Measurements from ENCODE around the gene TMTC4.

The TMTC4 gene

DNA sequence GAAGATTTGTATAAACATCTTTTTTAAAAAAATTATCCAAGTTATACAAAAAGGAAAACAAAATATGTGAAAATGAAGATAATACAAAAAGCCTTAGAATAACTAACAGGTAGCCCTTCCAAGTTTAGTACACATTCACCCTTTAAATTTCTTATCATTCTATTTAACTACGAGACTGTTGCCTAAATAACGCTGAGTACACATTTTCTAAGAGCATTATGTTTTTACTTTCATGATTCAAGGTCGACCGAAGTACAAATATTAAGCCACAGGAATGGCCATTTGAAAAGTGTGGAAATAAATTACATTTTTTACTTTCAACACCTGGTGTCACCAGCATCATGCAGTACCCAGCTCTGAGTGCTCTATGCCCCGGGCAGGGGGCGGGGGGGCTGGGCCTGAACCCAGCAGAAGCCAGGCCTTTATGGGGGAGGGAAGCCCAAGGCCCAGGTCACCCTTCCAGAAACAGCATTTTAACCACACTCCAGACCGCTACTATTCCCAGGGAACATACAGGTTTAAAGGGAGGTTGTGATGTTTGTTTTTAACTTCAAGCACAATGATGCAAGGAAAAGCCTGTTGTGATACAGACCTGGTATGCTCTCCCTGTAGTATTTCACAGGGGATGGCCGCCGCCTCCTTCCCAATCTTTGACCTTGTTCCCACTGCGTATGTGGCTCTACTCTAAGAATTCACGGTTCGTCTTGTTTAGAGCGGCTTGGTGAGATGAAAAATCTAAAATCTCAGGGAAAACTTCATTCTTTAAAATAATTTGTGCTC lies 110.0 kb downstream of the TMTC4 start:
- TF ChIP-seq RAD21 (IDR thresholded peaks at IDR 0.05; ENCODE audit: low read depth) (no peak), CREB1 (IDR thresholded peaks at IDR 0.05; ENCODE audit: low read depth) (no peak), TCF12 (IDR thresholded peaks at IDR 0.05; ENCODE audit: low read depth) (no peak), FOXM1 (IDR thresholded peaks at IDR 0.05; ENCODE audit: borderline replicate concordance, low read depth) (no peak), YY1 (IDR thresholded peaks at IDR 0.05; ENCODE audit: low read depth) (no peak), EP300 (IDR thresholded peaks at IDR 0.05; ENCODE audit: borderline replicate concordance) (no peak), MAX (IDR thresholded peaks at IDR 0.05) (no peak), TEAD4 (IDR thresholded peaks at IDR 0.05) (no peak), NFIC (IDR thresholded peaks at IDR 0.05) (no peak), CEBPB (IDR thresholded peaks at IDR 0.05) (no peak)
- TF ChIP-seq, protein P1, sequence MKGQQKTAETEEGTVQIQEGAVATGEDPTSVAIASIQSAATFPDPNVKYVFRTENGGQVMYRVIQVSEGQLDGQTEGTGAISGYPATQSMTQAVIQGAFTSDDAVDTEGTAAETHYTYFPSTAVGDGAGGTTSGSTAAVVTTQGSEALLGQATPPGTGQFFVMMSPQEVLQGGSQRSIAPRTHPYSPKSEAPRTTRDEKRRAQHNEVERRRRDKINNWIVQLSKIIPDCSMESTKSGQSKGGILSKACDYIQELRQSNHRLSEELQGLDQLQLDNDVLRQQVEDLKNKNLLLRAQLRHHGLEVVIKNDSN (IDR thresholded peaks at IDR 0.05) = no peak

DNA sequence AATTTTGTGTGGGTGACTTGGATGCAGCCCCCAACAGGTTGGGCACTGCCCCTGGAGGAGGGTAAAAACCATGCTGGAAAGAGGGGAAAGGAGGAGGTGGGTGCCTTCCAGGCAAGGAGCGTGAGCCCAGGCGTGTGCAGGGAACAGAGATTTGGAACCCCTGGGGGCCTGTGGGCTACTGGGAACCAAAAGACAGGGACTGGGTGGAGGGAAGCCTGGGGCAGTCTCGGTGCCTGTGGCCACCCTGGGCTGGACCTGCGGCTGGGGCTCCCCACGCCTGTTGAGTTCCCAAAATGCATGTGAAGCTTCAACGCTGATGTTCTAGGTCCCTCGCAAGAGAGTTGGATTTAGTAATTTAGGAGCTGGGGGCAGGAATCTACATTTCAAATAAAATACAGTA lies 110.8 kb downstream of the TMTC4 start:
- TF ChIP-seq RAD21 (IDR thresholded peaks at IDR 0.05; ENCODE audit: low read depth) (no peak), YY1 (IDR thresholded peaks at IDR 0.05; ENCODE audit: low read depth) (no peak), EGR1 (IDR thresholded peaks at IDR 0.05) (no peak), FOXM1 (IDR thresholded peaks at IDR 0.05; ENCODE audit: borderline replicate concordance, low read depth) (no peak), NFIC (IDR thresholded peaks at IDR 0.05) (no peak), TCF12 (IDR thresholded peaks at IDR 0.05; ENCODE audit: low read depth) (no peak), CEBPB (IDR thresholded peaks at IDR 0.05) (no peak), ZBTB7A (IDR thresholded peaks at IDR 0.05; ENCODE audit: low read depth) (no peak), MAX (IDR thresholded peaks at IDR 0.05) (no peak), TAF1 (IDR thresholded peaks at IDR 0.05; ENCODE audit: low read depth) (no peak)
- TF ChIP-seq, protein P2, sequence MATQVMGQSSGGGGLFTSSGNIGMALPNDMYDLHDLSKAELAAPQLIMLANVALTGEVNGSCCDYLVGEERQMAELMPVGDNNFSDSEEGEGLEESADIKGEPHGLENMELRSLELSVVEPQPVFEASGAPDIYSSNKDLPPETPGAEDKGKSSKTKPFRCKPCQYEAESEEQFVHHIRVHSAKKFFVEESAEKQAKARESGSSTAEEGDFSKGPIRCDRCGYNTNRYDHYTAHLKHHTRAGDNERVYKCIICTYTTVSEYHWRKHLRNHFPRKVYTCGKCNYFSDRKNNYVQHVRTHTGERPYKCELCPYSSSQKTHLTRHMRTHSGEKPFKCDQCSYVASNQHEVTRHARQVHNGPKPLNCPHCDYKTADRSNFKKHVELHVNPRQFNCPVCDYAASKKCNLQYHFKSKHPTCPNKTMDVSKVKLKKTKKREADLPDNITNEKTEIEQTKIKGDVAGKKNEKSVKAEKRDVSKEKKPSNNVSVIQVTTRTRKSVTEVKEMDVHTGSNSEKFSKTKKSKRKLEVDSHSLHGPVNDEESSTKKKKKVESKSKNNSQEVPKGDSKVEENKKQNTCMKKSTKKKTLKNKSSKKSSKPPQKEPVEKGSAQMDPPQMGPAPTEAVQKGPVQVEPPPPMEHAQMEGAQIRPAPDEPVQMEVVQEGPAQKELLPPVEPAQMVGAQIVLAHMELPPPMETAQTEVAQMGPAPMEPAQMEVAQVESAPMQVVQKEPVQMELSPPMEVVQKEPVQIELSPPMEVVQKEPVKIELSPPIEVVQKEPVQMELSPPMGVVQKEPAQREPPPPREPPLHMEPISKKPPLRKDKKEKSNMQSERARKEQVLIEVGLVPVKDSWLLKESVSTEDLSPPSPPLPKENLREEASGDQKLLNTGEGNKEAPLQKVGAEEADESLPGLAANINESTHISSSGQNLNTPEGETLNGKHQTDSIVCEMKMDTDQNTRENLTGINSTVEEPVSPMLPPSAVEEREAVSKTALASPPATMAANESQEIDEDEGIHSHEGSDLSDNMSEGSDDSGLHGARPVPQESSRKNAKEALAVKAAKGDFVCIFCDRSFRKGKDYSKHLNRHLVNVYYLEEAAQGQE (IDR thresholded peaks at IDR 0.05; ENCODE audit: low read depth) = no peak
- TF ChIP-seq, protein P1 (IDR thresholded peaks at IDR 0.05) = no peak

DNA sequence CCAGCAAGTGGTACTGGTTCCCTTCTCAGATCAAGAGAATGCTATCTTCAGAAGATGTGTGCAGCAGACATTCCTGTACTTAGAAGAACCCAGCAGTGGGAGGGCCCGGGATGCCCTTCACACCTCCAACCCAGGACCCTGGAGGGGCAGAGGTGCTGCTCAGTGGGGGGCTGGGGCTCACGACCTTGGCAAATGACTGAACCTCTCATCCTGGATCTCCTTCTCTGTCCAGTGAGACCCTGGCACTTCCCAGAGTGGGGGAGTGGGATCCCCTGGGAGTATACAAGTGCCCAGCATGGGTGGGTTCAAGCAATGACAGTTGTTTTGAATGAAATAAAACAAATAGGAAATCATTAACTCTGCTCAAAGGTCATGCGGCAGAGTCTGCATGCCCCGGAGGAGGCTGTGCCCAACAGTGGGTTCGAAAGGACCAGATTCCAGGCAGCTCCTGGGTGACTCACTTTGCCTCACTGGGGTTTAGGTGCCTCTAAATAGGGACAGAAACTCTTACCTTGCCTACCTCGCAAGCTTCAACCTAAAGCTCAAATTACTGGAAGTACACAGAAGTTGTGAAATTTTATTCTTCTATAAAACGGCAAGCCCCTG lies 112.9 kb downstream of the TMTC4 start:
- TF ChIP-seq TCF12 (IDR thresholded peaks at IDR 0.05; ENCODE audit: low read depth) (no peak), FOXM1 (IDR thresholded peaks at IDR 0.05; ENCODE audit: borderline replicate concordance, low read depth) (no peak), EP300 (IDR thresholded peaks at IDR 0.05; ENCODE audit: borderline replicate concordance) (no peak), MAX (IDR thresholded peaks at IDR 0.05) (no peak), TEAD4 (IDR thresholded peaks at IDR 0.05) (no peak), TAF1 (IDR thresholded peaks at IDR 0.05; ENCODE audit: low read depth) (no peak), NFIC (IDR thresholded peaks at IDR 0.05) (no peak), YY1 (IDR thresholded peaks at IDR 0.05; ENCODE audit: low read depth) (no peak), RAD21 (IDR thresholded peaks at IDR 0.05; ENCODE audit: low read depth) (no peak), EGR1 (IDR thresholded peaks at IDR 0.05) (no peak), CEBPB (IDR thresholded peaks at IDR 0.05) (no peak), CREB1 (IDR thresholded peaks at IDR 0.05; ENCODE audit: low read depth) (no peak), ZBTB7A (IDR thresholded peaks at IDR 0.05; ENCODE audit: low read depth) (no peak)
- TF ChIP-seq, protein P2 (IDR thresholded peaks at IDR 0.05; ENCODE audit: low read depth) = no peak
- TF ChIP-seq, protein P1 (IDR thresholded peaks at IDR 0.05) = no peak

DNA sequence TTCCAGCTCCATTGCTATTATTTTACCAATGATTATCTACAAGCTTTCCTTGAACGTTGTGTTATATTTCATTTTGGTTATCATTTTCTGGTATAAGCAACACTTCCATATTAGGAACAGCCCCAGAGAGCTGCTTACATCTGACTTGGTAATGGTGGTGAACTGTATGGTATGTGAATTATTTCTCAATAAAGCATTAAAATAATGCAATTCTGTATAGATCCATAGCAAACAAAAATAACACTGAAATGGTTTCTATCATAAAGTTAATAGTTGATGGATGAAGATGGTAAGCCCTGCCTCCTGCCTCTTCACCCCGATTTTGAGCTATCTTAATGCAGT lies 113.5 kb downstream of the TMTC4 start:
- TF ChIP-seq TEAD4 (IDR thresholded peaks at IDR 0.05) (no peak), YY1 (IDR thresholded peaks at IDR 0.05; ENCODE audit: low read depth) (no peak), EP300 (IDR thresholded peaks at IDR 0.05; ENCODE audit: borderline replicate concordance) (no peak), TAF1 (IDR thresholded peaks at IDR 0.05; ENCODE audit: low read depth) (no peak), CEBPB (IDR thresholded peaks at IDR 0.05) (no peak), MAX (IDR thresholded peaks at IDR 0.05) (no peak), ZBTB7A (IDR thresholded peaks at IDR 0.05; ENCODE audit: low read depth) (no peak), FOXM1 (IDR thresholded peaks at IDR 0.05; ENCODE audit: borderline replicate concordance, low read depth) (no peak), NFIC (IDR thresholded peaks at IDR 0.05) (no peak), RAD21 (IDR thresholded peaks at IDR 0.05; ENCODE audit: low read depth) (no peak)
- TF ChIP-seq, protein P1 (IDR thresholded peaks at IDR 0.05) = no peak
